COLO668 (cell line): ENCODE measurements around the gene TNFRSF11A.

Experiments
- DNase-seq: peaks from one replicate; lab custom pipeline; 2025; ENCODE audit not compliant: unreplicated experiment; lab: John Stamatoyannopoulos, UW

The TNFRSF11A gene

DNA sequence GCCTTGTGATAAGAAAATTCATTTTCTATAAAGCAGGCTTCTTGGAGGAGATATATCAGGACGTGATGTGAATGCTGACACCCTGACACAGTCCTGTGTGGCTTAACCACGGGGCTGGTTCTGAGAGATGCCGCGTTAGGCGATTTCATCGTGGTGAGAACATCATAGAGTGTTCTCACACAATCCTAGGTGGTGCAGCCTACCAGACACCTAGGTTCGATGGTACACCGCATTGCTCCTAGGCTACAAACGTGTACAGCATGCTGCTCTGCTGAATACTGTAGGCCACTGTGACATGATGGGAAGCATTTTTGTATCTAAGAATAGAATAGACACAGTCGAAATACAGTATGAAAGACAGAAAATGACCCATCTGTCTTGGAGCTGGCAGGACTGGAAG, 82.5 kb downstream of the TNFRSF11A start:
- no peak for DNase-seq

DNA sequence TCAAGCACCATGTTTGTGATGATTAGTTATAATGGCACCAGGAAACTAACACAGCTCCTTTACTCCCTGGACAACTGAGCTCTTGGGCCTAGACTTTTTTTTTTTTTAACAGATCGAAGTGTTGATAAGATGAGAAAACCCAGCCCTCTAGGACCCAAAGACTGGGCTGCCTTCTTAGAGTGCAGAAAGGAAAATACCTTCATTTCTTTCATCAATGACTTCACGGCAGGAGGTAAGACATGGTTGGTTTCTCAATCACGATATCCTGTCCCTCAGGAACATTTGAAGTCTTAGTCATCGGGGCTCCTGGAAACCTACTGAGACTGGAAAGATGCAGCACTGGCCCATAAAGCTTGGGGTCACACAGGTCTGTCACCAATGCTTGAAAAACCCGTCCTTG, 84.7 kb downstream of the TNFRSF11A start:
- no peak for DNase-seq

DNA sequence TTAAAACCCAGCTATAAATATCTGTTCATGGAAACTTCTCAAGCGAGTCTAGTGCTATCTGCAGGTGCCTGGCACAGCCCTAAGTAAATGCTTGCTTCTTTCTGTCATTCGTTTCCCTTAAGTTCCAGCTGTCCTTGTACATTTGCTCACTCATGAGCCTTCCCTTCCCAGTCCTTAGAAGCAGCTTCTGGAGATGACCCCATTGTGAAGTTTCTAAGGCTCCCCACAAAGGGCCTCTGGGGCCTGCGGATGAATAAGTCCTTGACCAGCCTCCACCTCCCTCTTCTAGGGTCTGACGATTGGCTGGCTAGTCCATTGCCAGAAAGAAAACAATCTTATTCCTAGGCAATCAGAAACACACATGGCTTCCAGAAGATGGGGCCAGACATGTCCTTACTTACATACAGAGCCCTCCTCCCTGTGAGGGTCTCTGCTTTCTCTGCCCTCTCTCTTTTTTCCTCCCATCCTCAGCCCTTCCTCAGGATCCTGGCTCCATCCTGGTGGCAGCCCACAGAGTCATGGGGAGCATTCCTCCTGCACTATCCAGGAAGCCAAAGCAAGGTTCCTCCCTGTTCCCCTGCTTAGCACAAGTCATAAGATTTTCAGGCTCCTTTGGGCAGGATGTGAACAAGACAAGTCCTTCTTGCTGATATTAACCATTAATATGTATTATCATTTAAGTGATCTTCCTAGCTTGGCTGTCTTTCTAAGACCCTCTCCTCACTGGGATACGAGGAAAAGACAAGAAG, 87.3 kb downstream of the TNFRSF11A start:
- no peak for DNase-seq

DNA sequence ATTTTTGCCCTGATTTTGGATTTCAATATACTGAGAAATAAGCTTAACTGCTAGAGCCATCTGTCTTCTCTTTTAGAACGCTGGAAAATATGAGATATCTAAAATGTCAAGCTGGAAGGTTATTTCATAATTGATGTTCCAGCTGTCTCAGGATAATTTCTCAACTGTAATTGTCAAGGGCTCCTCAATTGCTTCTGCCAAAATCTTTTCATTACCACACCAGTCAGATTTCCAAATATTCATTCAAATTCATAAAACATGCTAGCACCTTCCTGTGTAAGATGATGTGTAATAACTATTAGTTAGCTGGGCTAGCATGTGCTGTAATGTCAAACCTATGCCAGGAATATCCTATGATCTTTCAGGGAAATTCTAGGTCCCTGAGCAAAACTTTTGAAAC, 88.1 kb downstream of the TNFRSF11A start:
- DNase-seq, result no peak

DNA sequence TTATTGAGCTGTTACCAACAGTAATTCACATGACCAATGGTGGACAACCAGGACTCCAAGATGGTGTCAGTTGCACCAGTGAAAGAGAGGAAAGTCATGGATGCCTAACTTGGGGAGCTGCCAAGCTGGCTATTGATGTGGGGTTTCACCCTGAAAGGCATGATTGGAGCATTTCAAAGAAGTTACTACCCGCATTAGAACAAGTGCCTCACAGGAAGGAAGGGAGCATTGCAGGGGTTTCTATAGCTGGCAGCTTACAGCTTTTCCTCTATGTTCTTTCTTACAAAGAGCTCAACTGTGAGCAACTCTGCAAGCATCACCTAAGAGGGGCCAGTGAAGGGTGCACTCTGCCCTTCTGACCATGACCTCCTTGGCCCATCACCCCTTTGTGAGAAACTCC, 93.1 kb downstream of the TNFRSF11A start:
- DNase-seq, result no peak

DNA sequence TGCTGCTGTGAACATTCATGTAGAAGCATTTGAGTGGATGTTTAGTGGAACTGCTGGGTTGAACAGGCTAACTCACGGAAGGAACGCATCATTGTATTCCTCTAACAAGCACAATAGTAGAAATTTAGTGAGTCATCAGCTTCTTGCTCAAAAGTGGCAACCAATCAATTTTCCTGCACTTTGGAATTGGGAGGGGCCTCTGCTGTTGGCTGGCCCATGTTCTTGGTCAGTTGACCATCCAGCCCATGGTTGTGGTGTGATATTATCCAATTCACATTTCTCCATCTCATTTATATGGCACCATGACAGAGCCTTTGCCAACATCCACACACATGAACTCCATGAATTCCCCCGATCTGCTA, 95.0 kb downstream of the TNFRSF11A start:
- DNase-seq, result no peak

DNA sequence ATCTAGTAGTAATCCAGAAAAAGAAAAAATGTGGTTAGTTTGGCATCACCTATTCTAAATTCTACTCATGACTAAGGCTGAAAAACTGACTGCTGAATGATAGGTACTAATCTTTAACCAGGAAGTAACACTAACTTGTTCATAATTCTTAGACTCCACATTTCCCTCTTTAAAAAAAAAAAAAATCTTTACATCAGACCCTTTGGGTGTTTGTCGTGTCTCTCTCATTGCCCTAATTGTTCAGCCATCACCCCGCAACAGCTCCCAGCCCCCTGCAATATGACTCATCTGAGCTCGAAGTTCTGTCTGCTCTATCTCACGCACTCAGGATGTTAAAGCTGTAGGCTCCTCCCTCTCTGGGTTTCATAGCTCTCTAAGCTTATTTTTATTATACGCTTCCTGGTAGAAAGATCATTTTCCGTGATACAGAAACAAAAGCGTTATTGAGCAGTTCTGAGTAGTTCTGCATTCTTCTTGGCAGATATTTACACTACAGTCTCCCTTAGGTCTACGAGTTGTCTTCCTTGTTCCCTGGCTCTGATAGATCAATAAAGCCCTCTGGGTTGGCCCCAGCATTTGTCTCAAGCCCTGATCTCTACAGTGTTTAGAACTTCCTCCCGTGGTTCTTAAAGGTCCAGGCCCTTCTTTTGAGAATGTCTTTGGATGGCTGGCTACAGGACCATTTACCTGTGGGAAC, 95.6 kb downstream of the TNFRSF11A start:
- no peak for DNase-seq

DNA sequence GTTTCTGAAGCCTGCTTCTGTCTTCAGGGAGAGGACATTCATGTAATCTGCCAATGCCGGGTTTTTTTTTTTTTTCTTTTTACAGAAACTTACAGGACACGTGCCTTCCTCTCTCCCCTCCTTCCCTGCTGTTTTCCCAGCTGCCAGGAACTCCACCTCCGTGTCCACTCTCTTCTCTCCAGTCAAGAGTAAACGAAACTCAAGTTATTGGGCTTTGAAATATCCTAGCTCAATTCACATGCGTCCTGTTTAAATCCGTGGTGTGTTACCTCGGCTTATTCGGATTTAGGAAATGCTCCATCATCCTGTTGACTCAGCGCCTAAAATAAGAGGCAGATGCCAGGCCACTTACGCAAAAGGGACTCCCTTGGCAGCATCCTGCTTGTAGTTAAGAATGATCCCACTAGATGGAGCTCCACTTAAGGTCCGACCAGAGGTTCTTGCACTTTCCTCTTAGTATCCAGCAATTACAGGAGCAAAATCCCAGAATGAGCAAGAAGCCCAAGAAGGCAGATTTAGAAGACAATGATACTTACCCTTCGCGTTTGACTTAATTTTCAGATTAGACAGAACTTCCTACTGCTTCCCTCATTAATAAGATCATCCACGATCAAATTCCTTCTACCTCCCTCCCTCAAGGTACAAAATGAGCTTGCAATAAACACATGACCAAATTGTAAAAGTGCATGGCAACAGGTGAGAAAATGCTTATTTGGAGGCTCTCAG, 100.5 kb downstream of the TNFRSF11A start:
- DNase-seq, result peak; percentile 75

DNA sequence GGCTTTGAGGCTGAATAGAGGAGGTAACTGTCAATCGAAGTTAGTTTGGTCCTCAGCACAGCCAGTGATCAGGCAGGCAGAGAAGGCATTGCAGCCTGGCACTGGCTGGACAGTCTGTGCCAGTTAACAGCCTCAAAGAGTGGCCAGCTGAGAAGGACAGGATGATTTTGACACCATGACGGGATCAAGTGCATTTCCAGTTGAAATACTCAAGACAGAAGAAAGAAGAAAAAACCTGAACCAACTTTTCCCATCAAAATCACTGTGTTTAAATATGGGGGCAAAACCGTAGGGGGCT, 101.0 kb downstream of the TNFRSF11A start:
- no peak for DNase-seq

DNA sequence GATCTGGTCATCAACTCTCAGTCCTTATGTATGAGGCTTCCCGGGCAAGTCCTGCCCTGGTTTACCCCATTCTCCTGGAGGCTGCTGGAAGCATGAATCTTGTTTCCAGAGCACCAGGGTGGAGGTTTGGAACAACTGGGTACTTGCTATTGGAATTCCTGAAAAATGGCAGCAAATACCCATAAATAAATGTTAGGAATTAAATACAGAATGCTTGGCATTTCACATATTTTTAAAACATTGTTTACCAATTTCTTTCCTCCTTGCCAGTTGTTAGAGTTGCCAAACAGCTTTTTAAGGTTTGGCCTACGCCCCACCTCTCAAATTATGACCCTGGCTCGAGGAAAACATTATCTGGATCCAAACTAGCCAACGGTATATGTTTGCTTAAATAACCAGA, 107.1 kb downstream of the TNFRSF11A start:
- DNase-seq, result no peak

DNA sequence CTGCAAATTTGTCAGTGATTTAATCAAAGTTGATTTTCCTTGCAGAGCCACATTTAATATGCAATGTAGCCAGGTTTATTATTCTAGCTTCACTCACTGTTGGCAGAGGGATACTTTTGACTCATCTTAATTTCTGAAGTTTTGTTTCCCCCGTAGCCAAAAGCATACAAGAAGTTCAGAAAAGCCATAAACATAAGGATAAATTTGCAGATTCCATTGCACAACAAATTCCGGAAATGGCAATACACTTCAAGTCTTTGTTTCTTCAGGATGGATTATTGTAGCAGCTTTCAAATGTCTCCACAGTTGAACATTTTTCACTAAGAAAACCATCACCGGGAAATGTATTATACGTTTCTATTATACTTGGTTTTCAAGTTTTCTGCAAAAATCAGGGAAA, 109.7 kb downstream of the TNFRSF11A start:
- no peak for DNase-seq

DNA sequence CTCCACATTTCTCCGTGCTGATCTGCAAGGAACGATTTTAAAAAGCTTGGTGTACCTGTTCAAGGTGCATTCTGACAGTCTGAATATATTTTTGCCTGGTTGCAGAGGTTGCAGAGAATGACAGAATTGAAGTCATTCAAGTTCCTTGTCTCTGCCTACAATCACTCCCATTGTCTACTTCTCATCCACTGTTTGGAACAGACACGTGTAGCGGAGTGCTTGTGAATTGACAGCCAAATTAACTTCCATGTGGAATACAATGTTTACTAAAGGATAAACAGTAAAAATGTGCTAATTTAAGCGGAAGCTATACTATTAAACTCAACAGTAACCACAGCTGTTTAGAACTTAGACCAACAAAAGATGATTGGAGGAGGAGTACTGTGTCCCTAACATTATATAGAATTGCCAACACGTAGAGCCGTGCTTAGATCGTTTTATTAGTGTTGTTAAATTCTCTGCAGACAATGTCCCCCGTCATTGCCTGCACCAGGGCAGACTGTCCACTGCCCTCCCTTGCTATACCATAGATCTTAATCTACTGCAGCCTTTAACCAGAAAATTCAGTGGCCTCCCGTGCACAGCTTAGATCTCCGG, 110.4 kb downstream of the TNFRSF11A start:
- no peak for DNase-seq

DNA sequence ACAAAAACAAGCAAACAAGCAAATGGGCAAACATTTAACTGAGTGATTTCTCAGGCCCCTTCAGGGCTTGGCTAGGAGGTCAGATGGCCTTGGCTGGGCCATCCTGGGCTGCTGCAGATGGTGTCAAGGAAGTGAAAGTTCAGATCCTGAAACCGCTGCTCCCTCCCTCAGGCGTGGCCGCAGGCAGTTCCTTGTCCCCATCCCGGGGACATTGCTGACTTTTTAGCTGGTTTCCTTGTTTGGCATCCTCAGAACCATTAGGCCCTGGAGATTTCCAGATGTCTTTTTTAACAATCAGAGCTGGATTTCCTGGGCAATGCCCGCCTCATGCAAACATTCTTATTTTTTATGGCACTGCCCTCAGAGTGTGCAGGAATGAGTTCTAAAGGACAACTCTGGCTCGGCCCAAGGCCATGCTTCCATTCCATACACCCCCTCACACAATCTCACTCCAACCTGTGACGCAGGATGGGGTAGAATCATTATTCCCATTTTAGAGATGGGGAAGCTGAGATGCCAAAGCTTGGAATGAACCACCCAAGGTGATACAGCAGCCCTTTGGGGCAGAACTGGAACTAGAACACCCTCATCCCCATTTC, 111.6 kb downstream of the TNFRSF11A start:
- DNase-seq, result no peak

DNA sequence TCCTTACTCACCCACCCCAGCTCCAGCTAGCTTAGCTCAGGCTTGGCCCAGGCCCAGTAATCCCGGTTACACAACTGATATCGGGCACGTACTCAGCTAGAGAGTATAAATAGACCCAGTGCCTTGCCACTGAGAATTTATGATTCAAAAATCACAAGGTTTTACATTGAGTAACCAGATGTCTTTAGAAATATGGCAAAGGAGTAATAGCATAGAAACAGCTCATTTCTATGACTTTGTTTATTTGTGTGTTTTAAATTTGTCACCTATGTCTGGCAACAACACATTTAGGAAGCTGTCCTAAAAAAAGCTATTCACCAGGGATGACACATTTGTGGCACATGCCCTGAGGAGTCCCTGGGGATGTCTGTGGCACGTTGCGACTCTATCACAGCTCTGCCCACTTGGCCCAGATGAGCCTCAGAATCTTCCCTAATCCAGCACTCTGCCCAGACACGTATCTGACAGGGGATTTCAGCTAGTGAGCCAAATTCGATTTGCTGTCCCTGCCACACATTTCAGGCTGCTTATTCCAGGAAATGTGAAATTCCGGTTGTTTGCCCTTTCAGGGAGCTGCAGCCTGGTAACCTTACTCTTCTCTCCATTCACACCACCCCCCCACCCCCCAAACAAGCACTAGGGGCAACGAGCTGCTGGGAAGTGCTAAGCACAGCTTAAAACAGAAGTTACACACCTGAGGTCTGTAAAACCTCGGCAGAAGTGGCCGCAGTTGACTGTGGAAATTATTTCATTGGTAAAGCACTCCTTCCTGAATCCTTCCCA, 112.3 kb downstream of the TNFRSF11A start:
- no peak for DNase-seq

DNA sequence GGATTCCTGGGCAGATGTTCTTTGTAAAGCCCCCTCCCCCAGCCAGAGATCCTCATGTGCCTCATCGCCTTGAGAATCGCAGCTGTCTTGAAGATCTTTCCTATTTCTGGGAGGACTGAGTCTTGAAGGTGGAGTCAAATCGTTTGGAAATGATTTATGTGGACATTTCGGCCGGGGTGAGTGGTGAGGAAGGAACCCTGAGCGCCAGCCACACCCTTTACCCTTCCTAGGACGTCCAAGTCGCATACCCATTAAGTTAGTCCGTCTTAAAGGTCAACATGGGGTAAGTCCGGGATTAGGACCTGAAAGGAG, 112.9 kb downstream of the TNFRSF11A start:
- no peak for DNase-seq

DNA sequence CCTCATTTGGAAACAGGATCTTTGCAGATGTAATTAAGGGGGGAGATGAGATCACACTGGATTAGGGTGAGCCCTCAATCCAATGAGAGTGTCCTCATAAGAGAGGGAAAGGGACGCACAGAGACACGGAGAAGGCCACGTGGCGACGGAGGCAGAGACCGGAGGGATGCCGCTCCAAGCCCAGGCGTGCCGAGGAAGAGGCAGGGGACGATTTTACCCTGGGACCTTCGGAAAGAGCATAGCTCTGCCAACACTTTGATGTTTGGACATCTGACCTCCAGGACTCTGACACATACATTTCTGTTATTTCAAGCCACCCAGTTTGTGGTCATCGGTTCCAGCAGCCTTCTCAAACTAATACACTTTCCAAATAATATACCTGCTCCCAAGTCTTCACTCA, 113.3 kb downstream of the TNFRSF11A start:
- no peak for DNase-seq

DNA sequence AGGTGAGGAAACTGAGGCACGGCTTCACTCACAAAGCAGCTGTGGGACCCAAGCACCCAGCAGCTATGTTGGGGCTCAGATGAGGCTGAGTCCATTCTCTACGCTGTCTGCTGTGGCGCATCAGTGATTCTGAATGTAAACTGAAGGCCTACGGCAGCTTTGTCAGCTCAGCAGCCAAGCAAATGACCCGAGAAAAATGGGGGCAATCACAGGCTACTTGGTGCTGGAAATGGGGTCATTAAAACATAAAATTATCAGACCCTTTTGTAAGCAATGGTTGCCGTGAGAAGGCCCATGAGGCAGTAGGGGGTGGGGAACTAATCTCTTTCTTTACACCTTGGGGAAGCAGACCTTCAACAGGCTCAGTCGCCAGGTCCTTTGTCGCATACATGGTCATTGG, 113.8 kb downstream of the TNFRSF11A start:
- DNase-seq, result no peak
